Activated CD4-positive, alpha-beta T cell treated with anti-CD3 and anti-CD28 coated beads, Interleukin-2, amount 10 ng/mL, durations not matched to agents 7 days and 5 days (primary cell): ENCODE measurements around the gene TLCD2. TPM values are rescaled to one million over a fixed set of nuclear protein-coding genes. Genes with fewer than 3 reads are reported as not detected.

Experiments
- total RNA-seq, 2 experiments: library from RNA; stranded (reverse); gene quantifications; one replicate each; pipeline ENCODE4 v1.2.3, GENCODE V29; 2021

The TLCD2 gene
- total RNA-seq, 2 experiments from 2014 or later = 0.07 to 0.12 TPM

Other genes starting within 250 kb of the TLCD2 start
- gene MYO1C, start 217.7 kb downstream of the TLCD2 start, total RNA-seq = 10 to 100 TPM; 26.7 to 34.1 TPM
- 10 to 100 TPM; 50.3 to 56.9 TPM for gene INPP5K, start 193.8 kb downstream of the TLCD2 start, total RNA-seq
- gene PITPNA, start 147.6 kb downstream of the TLCD2 start, total RNA-seq = 10 to 100 TPM; 44.1 to 52.2 TPM
- under 1 TPM; 0.40 to 0.52 TPM for gene SLC43A2, start 81.5 kb downstream of the TLCD2 start, total RNA-seq
- gene SCARF1, start 64.6 kb downstream of the TLCD2 start, total RNA-seq = 1 to 10 TPM in 1 of 2 experiments, under 1 TPM in 1; 0.87 to 1.0 TPM
- gene RILP, start 60.5 kb downstream of the TLCD2 start, total RNA-seq = 1 to 10 TPM; 2.6 to 3.9 TPM
- 100 to 1,000 TPM; 302 to 316 TPM for gene PRPF8, start 25.5 kb downstream of the TLCD2 start, total RNA-seq
- gene WDR81, start 14.3 kb upstream of the TLCD2 start, total RNA-seq = 10 to 100 TPM; 50.7 to 57.9 TPM
- 1 to 10 TPM in 1 of 2 experiments, under 1 TPM in 1; 0.79 to 1.3 TPM for gene SERPINF2, start 32.5 kb upstream of the TLCD2 start, total RNA-seq
- gene SERPINF1, start 51.7 kb upstream of the TLCD2 start, total RNA-seq = 1 to 10 TPM; 1.3 to 2.0 TPM
- gene SMYD4, start 119.5 kb upstream of the TLCD2 start, total RNA-seq = 10 to 100 TPM; 37.3 to 38.1 TPM
- 100 to 1,000 TPM; 288 to 292 TPM for gene RPA1, start 119.6 kb upstream of the TLCD2 start, total RNA-seq